Natural killer cell (primary cell): Measurements from ENCODE around the gene PTPRA. TPM values are rescaled to one million over a fixed set of nuclear protein-coding genes. Genes with fewer than 3 reads are reported as not detected.
A peak's percentile ranks its signal among the peaks of the same experiment; 100 is the strongest.

Experiments used
- ATAC-seq, 3 donors: fragments of 150-1000 bp in 2 of 3; fragments of 200-7000 bp in 1 of 3; cut with Tn5 transposase; 1 replicate in 1 of 3; 2 replicates in 2 of 3; pipeline ENCODE4 v1.10.0; 2021; ENCODE audit warnings: mild to moderate bottlenecking in 2 of 3, moderate library complexity in 2 of 3
- DNase-seq, 2 donors: peaks; one replicate each; pipeline versions ENCODE4 v3.0.0 to v3.0.0-alpha.2; 2013 to 2021; ENCODE audit warnings: mixed read lengths in 1 of 2
- H3K27ac ChIP-seq: one replicate; pipeline ENCODE4 v1.5.1; 2013; ENCODE audit warnings: mild to moderate bottlenecking, low read length
- H3K27me3 ChIP-seq: one replicate; pipeline ENCODE4 v1.6.1; 2013; ENCODE audit warnings: low read length; ENCODE audit not compliant: control insufficient read depth, insufficient read depth
- H3K36me3 ChIP-seq: one replicate; pipeline ENCODE4 v1.6.1; 2013; ENCODE audit warnings: low read length; ENCODE audit not compliant: control insufficient read depth, insufficient read depth
- H3K4me1 ChIP-seq: one replicate; pipeline ENCODE4 v1.6.1; 2013; ENCODE audit warnings: low read length; ENCODE audit not compliant: control insufficient read depth, insufficient read depth
- H3K4me3 ChIP-seq: one replicate; pipeline ENCODE4 v1.5.1; 2013; ENCODE audit warnings: low read length
- H3K9me3 ChIP-seq: one replicate; pipeline ENCODE4 v1.6.1; 2013; ENCODE audit warnings: low read length; ENCODE audit not compliant: control insufficient read depth, insufficient read depth
- H3K27ac Mint-ChIP-seq, 2 donors: one replicate each; pipeline ENCODE4 v1.8.0; 2022; ENCODE audit warnings: mild to moderate bottlenecking in 2 of 2, mixed read lengths in 2 of 2, moderate library complexity in 1 of 2
- H3K27me3 Mint-ChIP-seq, 2 donors: one replicate each; pipeline ENCODE4 v1.8.0; 2022; ENCODE audit warnings: low read depth in 2 of 2, mixed read lengths in 2 of 2
- H3K36me3 Mint-ChIP-seq: one replicate; pipeline ENCODE4 v1.8.0; 2022; ENCODE audit warnings: mixed read lengths
- H3K4me1 Mint-ChIP-seq, 2 donors: one replicate each; pipeline ENCODE4 v1.8.0; 2022; ENCODE audit warnings: mixed read lengths in 2 of 2
- H3K4me3 Mint-ChIP-seq: one replicate; pipeline ENCODE4 v1.8.0; 2022; ENCODE audit warnings: mild to moderate bottlenecking, moderate library complexity, mixed read lengths
- H3K9me3 Mint-ChIP-seq, 2 donors: one replicate each; pipeline ENCODE4 v1.8.0; 2022; ENCODE audit warnings: mixed read lengths in 2 of 2
- WGBS: methylation state at CpG from one replicate; pipeline ENCODE4 v1.1.7; 2013; ENCODE audit warnings: missing lambda C conversion rate; ENCODE audit not compliant: insufficient coverage; 5-methylcytosine and 5-hydroxymethylcytosine counted together
- intact Hi-C: fragments of 100-400 bp; cut with micrococcal nuclease; formaldehyde crosslinking; loops from one replicate; pipeline ENCODE4 v1.14.2; 2022
- total RNA-seq, 4 donors: library from RNA; stranded (reverse); fragments of 120-200 nt in 1 of 4; gene quantifications; one replicate each; pipeline versions ENCODE4 v1.2.3 to v1.2.4, GENCODE V29; 2013 to 2022
- TF ChIP-seq, protein P1 (sequence below): fragments of 200-600 bp; IDR thresholded peaks from one replicate; pipeline ENCODE4 v1.8.0; 2022; ENCODE audit warnings: antibody characterized with exemption

Gene PTPRA
- total RNA-seq, 3 donors from 2014 or later (not counting 1 experiment from before 2014, with no cell fraction given): 125 to 172 (median 141) TPM

DNA sequence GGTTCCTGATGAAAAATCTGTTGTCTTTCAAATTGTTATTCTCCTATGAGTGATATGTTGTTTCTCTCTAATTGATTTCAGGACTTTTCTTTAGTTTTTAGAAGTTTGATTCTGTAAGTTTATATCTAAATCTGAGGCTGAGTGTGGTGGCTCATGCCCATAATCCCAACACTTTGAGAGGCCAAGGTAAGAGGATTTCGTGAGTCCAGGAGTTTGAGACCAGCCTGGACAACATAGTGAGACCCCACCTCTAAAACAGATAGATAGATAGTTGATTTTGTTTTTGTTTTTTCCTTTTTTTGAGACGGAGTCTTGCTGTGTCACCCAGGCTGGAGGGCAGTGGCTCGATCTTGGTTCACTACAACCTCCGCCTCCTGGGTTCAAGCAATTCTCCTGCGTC lies 64.6 kb downstream of the PTPRA start:
- peaks cover 35 to 40% of the 10 kb centered on the region in 2 donors for H3K4me1 Mint-ChIP-seq
- no peaks in the 10 kb centered on the region for H3K36me3 Mint-ChIP-seq
- no peak overlapping the region for H3K27ac ChIP-seq
- TF ChIP-seq, protein P1, sequence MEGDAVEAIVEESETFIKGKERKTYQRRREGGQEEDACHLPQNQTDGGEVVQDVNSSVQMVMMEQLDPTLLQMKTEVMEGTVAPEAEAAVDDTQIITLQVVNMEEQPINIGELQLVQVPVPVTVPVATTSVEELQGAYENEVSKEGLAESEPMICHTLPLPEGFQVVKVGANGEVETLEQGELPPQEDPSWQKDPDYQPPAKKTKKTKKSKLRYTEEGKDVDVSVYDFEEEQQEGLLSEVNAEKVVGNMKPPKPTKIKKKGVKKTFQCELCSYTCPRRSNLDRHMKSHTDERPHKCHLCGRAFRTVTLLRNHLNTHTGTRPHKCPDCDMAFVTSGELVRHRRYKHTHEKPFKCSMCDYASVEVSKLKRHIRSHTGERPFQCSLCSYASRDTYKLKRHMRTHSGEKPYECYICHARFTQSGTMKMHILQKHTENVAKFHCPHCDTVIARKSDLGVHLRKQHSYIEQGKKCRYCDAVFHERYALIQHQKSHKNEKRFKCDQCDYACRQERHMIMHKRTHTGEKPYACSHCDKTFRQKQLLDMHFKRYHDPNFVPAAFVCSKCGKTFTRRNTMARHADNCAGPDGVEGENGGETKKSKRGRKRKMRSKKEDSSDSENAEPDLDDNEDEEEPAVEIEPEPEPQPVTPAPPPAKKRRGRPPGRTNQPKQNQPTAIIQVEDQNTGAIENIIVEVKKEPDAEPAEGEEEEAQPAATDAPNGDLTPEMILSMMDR: no peak
- H3K9me3 Mint-ChIP-seq: no peaks in the 10 kb centered on the region
- no peak overlapping the region for H3K4me3 ChIP-seq
- no peaks in the 10 kb centered on the region for H3K27me3 Mint-ChIP-seq
- peak overlapping the region; percentile 33 to 66 for H3K27ac Mint-ChIP-seq
- intact Hi-C loops: no loop called here
- no peaks in the 10 kb centered on the region for H3K9me3 ChIP-seq
- DNase-seq (no peak), ATAC-seq (no peak)
- H3K27me3 ChIP-seq: no peaks in the 10 kb centered on the region
- no peak overlapping the region for H3K4me3 Mint-ChIP-seq
- H3K36me3 ChIP-seq: no peaks in the 10 kb centered on the region
- 100% methylated on average over 4 of the region's 5 CpGs for WGBS
- H3K4me1 ChIP-seq: peaks cover 8% of the 10 kb centered on the region

DNA sequence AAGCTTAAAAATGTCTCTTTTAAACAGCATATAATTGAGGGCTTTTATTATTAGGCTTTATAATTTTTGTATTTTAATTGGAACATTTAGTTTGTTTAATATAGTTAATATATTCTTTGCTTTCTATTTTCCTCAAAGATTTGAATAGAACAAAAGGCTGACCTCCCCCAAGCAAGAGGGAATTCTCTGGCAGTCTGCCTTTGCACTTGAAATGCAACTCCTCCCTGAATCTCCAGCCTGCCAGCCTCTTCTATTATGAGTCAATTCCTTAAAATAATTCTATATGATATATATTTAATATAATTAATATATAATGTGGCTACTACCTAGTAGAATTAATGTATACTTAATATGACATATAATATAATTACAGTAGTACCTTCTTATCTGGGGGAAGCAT lies 69.2 kb downstream of the PTPRA start:
- Mint-ChIP-seq H3K27ac (peak overlapping the region in 1 of 2 donors; percentile 81), H3K36me3 (peaks cover 7% of the 10 kb centered on the region), H3K4me1 (peaks cover 54 to 58% of the 10 kb centered on the region in 2 donors), H3K4me3 (no peak overlapping the region), H3K27me3 (no peaks in the 10 kb centered on the region), H3K9me3 (no peaks in the 10 kb centered on the region)
- no peak overlapping the region for H3K27ac ChIP-seq
- no peaks in the 10 kb centered on the region for H3K9me3 ChIP-seq
- intact Hi-C loops: no loop called here
- no peak for DNase-seq
- TF ChIP-seq, protein P1: no peak
- no peaks in the 10 kb centered on the region for H3K36me3 ChIP-seq
- no peak for ATAC-seq
- no peak overlapping the region for H3K4me3 ChIP-seq
- no peaks in the 10 kb centered on the region for H3K27me3 ChIP-seq
- H3K4me1 ChIP-seq: peaks cover 8% of the 10 kb centered on the region

DNA sequence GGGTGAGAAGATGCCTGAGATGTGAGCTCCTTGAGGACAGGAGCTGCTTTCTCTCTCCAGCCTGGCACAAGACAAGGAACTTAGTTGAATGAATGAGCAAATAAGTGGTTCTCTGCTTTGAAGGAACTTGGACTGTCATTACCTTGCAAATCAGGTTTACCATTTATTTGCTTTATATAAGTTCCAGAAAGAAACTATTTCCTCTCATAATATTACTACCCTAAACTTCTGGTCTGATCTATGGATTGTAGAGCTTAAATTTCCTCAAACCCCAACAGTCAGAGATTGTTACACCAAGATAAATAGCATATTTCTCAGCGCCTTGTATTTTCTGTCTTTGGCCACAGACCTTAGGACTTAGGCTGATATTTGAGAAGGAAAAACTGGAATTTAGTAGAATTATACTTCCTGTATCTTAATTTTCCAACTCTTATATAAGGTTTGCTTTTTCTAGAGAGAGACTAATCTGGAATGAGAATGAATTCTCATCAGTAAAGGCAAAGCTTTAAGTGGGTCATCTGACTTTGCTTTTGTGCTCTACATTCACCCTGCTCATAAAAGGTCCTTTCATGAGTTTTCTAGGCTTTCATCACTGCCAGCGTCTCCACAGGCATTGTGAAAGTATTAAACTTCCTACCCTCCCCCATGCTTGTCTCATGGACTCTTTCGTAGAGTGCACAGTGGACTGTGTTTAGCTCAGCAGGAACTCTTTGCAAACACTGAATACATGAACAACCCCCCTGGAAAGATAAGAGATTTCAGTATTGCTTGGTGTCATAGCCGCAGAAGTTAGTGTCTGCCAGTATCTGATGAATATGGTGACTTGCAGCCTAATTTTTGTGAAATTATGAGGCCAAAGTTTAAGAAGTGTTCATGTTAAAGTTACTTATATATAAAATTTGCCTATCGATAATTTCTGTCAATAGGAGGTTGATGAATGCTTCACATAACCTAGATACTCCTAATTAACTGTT lies 74.0 kb downstream of the PTPRA start:
- WGBS: 68% methylated on average over 3 of the region's 5 CpGs
- H3K27me3 ChIP-seq: no peaks in the 10 kb centered on the region
- TF ChIP-seq, protein P1: no peak
- intact Hi-C loops: no loop called here
- ATAC-seq (peak in 1 of 3 donors; percentile 74), DNase-seq (no peak)
- no peaks in the 10 kb centered on the region for H3K9me3 Mint-ChIP-seq
- H3K4me3 Mint-ChIP-seq: no peak overlapping the region
- peaks cover 7% of the 10 kb centered on the region for H3K36me3 Mint-ChIP-seq
- H3K27ac Mint-ChIP-seq: peak overlapping the region; percentile 47 to 72
- no peaks in the 10 kb centered on the region for H3K27me3 Mint-ChIP-seq
- H3K4me1 Mint-ChIP-seq: peaks cover 21 to 26% of the 10 kb centered on the region in 2 donors
- H3K36me3 ChIP-seq: peaks cover 6% of the 10 kb centered on the region
- H3K4me3 ChIP-seq: no peak overlapping the region
- H3K4me1 ChIP-seq: no peaks in the 10 kb centered on the region
- H3K9me3 ChIP-seq: no peaks in the 10 kb centered on the region
- H3K27ac ChIP-seq: no peak overlapping the region
